HG02763 (cell line): ENCODE results near the gene IL12A.

ENCODE experiments used
- ATAC-seq: cut with Tn5 transposase; IDR thresholded peaks from one replicate; pipeline ENCODE4 v1.9.1; 2021; ENCODE audit warnings: mild to moderate bottlenecking, moderate library complexity; ENCODE audit not compliant: unreplicated experiment

IL12A gene

DNA sequence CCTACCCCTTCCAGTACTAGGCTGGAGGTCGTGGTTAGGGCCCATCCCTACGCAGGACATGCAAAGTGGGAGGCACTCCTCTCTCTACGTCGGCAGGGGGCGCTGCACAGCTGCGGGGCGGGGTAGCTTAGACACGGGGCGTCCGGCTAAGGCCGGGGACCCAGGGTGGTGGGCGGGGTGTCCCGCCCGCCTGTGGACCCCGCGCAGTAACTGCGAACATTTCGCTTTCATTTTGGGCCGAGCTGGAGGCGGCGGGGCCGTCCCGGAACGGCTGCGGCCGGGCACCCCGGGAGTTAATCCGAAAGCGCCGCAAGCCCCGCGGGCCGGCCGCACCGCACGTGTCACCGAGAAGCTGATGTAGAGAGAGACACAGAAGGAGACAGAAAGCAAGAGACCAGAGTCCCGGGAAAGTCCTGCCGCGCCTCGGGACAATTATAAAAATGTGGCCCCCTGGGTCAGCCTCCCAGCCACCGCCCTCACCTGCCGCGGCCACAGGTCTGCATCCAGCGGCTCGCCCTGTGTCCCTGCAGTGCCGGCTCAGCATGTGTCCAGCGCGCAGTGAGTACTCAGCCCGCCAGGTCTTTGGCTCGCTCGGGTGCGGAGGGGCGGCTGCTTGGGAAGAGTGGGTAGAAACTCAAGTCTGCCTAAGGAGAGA, at the start of gene IL12A:
IL12A (plus strand) TSS at position 219 of the 655 bp plus-strand sequence.
- peak; percentile 94 for ATAC-seq

GRCh38 chr3:159941038-159942000, 47.3 kb upstream of the IL12A start:
- ATAC-seq = peak; percentile 78

DNA sequence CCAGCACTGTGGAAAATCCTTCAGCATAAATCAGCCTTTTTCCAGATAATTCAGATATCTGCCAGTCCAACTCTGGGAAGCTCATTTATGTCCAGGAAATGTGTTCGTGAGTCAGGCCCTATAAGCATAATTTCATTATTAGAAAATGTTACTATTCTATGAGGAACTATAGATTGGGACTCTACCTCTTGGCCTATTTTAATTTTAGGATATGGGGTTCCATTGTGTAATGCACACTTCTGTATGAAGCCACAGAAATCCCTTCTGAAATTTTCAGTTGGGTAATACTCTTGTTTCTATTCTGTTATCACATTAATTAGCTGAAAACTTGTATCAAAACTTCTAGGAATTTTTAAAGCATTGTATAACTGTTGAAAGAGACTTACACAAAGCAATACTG, 43.9 kb upstream of the IL12A start:
- ATAC-seq = no peak

GRCh38 chr3:159945930-159946329, 42.7 kb upstream of the IL12A start:
- no peak for ATAC-seq

DNA sequence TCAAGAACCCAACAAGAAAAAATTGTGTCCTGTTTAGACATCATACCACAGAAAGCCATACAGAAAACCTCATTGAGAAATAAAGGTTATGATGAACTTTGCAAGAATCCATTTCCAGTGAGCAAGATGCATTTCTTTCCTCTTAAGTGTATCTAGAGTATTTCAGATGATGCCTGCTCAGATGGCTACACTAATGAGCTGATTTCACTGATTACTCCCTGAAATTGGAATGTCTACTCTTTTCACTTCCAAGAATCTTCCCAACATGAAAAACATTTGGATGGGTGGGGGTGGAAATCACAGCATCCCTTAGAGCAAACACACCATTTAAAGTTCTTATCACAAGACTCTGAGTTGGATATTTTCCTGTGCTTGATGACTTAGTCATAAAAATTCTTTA, 41.4 kb upstream of the IL12A start:
- no peak for ATAC-seq

GRCh38 chr3:159948429-159949144, 40.0 kb upstream of the IL12A start:
- no peak for ATAC-seq

DNA sequence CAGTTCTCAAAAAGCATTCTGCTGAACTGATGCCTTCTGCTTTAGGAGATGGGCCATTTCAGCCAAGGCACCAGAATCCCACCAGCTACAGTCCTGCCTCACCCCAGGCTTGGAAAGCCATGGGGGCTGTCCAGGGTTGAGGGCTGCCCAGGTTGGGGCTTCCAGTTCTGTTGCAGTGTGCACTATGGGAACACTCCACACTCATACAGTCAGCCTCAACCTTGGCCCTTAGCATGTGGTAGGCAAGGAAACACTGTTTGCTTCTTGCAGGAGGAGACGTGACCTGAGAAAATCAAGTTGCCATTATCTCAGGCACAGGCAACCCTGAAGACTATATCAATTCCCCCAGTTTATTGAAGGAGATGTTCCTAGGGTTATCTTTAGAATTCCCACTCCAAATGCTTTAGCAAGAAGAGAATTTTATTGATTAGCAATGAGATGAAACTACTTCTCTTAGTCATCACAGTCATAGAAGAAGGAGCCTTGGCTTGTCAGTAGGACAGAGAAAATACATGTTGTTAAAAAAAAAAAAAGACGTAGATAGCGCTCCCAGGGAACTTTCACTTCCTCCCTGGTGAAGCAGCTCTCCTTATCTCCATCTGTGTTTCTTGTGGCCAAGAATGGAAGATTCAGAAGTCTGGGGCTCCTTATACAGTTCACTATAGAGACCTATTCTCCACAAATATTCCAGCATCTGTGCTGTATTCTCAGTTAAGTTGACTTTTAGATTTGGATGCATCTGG, 38.3 kb upstream of the IL12A start:
- peak; percentile 82 for ATAC-seq

GRCh38 chr3:159951540-159951939, 37.1 kb upstream of the IL12A start:
- ATAC-seq = no peak

GRCh38 chr3:159953325-159954085, 35.1 kb upstream of the IL12A start:
- ATAC-seq = no peak

DNA sequence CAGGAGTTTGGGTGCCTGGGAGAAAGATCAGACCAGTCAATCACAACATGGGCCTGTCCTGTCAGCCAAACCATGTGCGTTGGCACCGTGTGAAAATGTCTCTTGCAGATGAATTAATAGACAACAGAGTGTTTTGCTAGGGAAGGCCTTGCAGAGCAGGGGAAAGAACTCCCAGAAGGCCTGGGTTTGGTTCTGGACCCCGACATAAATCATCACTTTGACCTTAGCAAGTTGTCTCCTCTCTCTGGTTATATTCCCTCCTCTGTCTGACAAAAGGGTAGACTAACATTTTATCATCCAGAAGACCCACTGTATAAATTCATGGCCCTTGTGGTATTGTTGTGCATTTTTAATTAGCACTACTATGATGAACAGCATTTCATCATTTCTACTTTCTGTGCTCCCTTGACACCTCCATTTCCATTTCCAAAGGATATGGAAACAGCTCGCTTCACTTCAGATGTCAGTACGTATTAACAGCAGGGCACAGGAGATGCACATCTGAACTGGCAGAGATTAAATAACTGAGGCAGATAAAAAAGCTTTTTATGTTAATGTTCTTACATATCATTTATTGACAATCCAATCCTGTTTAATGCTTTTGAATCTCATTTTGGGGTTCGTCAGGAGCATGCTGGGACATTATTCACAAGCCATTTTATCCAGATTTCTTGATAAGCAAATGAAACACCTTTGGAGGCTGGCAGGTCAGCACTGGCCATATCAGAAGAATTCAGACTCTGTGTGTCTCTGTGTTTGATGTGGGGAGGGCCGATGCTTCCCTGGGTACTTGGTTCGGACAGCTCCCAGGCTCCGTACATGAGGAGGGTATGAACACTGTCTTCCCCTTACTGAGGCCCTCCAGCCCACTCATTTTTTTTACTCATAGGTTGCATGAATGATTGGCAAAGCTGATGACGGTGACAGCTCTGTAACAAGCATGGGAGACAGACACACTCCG, 28.2 kb upstream of the IL12A start:
- no peak for ATAC-seq

GRCh38 chr3:159964166-159964973, 24.3 kb upstream of the IL12A start:
- peak; percentile 99 for ATAC-seq

DNA sequence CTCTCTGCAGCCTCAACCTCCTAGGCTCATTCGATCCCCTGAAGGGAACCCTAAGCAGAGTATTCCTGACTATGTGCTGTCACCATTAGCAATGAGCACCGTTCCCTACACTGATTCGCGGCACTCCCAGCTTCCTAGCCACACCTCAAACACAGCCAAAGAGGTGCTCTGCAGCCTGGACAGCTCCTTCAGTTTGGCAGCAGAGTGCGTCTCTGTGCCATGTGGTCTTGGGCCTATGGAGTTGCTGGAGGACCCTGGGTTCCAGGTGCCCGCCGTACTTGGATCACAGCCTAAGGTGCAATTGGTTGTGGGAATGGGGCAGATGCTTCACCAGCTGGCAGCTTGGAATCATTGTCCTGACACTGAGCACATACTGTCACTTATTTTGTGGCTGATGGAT, 17.3 kb upstream of the IL12A start:
- no peak for ATAC-seq

- no peak for ATAC-seq
Observed at GRCh38 chr3:159977295-159977694, 11.3 kb upstream of the IL12A start.

- peak; percentile 91 for ATAC-seq
Observed at GRCh38 chr3:159978353-159978752, 10.3 kb upstream of the IL12A start.

DNA sequence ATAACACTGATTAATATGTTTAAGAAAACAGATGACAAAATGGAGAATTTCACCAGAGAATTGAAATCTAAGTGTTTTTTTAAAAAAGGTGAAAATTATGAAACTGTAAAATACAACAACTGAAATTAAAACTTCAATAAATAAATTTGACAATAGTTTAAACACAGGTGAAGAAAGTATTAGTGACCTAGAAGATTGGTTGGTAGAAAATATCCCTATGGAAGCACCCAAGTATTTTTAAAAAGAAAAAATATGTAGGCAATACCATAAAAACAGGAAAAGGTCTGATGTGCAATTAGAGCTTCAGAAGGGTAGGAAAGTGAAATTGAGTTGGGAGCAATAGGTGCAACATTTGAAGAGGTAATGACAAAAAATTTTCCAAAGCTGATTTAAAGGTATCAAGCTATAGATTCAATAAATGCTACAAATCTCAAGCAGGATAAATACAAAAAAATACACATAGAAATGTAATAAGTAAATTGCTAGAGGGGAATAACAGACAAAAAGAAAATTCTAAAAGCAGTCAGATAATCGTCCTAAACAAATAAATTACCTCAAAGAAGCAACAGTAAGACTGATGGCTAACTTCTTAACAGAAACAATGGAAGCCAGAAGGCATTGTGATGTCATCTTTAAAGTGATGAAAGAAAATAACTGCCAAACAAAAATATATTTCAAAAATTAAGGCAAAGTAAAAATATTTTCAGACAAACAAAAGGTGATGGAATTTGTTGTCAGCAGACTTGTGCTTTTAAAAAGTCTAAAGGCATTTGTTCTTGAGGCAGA, 9.5 kb upstream of the IL12A start:
- ATAC-seq = no peak

- ATAC-seq = no peak
Observed at GRCh38 chr3:159982442-159982974, 6.1 kb upstream of the IL12A start.

DNA sequence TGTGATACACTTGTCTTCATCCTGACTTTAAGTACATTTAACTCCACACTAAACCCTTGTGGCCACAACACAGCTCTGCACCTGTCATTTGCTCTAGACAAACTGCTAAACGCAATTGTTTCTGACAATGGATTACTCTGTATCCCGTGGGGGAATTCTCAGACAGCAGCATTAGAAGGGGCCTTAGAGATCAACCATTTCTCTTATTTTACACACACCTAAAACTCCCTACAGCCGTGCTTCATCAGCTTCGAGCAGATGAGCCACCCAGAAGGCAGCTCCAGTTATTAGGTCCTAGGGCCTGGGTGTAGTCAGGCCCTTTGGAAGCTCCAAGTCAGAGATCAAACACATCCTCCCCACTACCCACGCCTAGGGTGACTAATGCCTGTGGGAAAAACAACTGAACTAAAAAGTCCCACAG, 1.3 kb upstream of the IL12A start:
- no peak for ATAC-seq
